Superior temporal gyrus (tissue), 1 donor: ENCODE results near the gene FLAD1.

Source experiments
- DNase-seq: peaks from one replicate; pipeline ENCODE4 v3.0.0-alpha.2; 2016; ENCODE audit errors: extremely low spot score

The FLAD1 gene

GRCh38 chr1:155037851-155038441 lies 54.8 kb downstream of the FLAD1 start:
- DNase-seq: no peak

- no peak for DNase-seq
Observed at GRCh38 chr1:155038602-155039307, 55.6 kb downstream of the FLAD1 start.

GRCh38 chr1:155039308-155039669 lies 56.1 kb downstream of the FLAD1 start:
- no peak for DNase-seq

- no peak for DNase-seq
Observed at GRCh38 chr1:155040358-155041093, 57.4 kb downstream of the FLAD1 start.
